K562 (cell line): ENCODE results near the gene RASD2. TPM values are rescaled to one million over a fixed set of nuclear protein-coding genes. Genes with fewer than 3 reads are reported as not detected.

Experiments used
- CC2D1A ChIP-seq: fragments of 450-650 bp; IDR thresholded peaks from 2 replicates; pipeline ENCODE4 v1.6.1; 2017; ENCODE audit warnings: mild to moderate bottlenecking
- ETV1 ChIP-seq: fragments of 450-650 bp; conservative IDR thresholded peaks from 2 replicates; pipeline ENCODE4 v1.6.1; 2016; ENCODE audit warnings: missing genetic modification characterization, control low read depth, low read depth, missing compliant biosample characterization
- HOXB6 ChIP-seq: fragments of 250-450 bp; sonication (Bioruptor Pico); IDR thresholded peaks from 2 replicates; pipeline ENCODE4 v1.5.1; 2022; ENCODE audit warnings: mild to moderate bottlenecking, borderline replicate concordance
- NCOA4 ChIP-seq: fragments of 450-650 bp; IDR thresholded peaks from 2 replicates; pipeline ENCODE4 v1.6.1; 2018; ENCODE audit warnings: mild to moderate bottlenecking; ENCODE audit not compliant: partially characterized antibody
- NCOA6 ChIP-seq: fragments of 450-650 bp; IDR thresholded peaks from 2 replicates; pipeline ENCODE4 v1.6.1; 2017; ENCODE audit warnings: mild to moderate bottlenecking
- NFRKB ChIP-seq: fragments of 450-650 bp; IDR thresholded peaks from 2 replicates; pipeline ENCODE4 v1.6.1; 2016; ENCODE audit warnings: low read depth
- PHF8 ChIP-seq: fragments of 200-600 bp; sonication (generic); IDR thresholded peaks from 2 replicates; pipeline ENCODE4 v1.6.1; 2012; ENCODE audit warnings: mixed run types, mild to moderate bottlenecking, inconsistent platforms, low read length, moderate library complexity, borderline replicate concordance
- ZBTB17 ChIP-seq: fragments of 450-650 bp; formaldehyde crosslinking; IDR thresholded peaks from 2 replicates; pipeline ENCODE4 v1.4.0; 2020; ENCODE audit warnings: mild to moderate bottlenecking
- ZFP91 ChIP-seq: sonication (generic); formaldehyde crosslinking; IDR thresholded peaks from 2 replicates; pipeline ENCODE4 v1.8.0; 2022; ENCODE audit warnings: mild to moderate bottlenecking, missing genetic modification reagents
- ZNF165 ChIP-seq: fragments of 250-450 bp; sonication (Bioruptor Pico); IDR thresholded peaks from 2 replicates; pipeline ENCODE4 v1.4.0; 2020; ENCODE audit warnings: borderline replicate concordance
- ZNF57 ChIP-seq: fragments of 450-650 bp; formaldehyde crosslinking; IDR thresholded peaks from 2 replicates; pipeline ENCODE4 v1.4.0; 2020; ENCODE audit warnings: mild to moderate bottlenecking, moderate library complexity
- polyA plus RNA-seq, 8 experiments: library from polyadenylated mRNA; depleted of rRNA in 4 of 8; stranded (reverse) in 5 of 8; unstranded in 3 of 8; fragments of >200 nt; fragmentation: Nextera tagmentation in 2 of 8; fragmentation: Illumina TruSeq in 1 of 8; extraction: Ambion mirVana in 2 of 8; extraction: Trizol in 1 of 8; gene quantifications; 2 replicates each; pipeline versions ENCODE4 v1.2.1 to v1.2.3, GENCODE V29; 2011 to 2014; ENCODE audit warnings: inconsistent platforms in 1 of 8, missing spikeins in 1 of 8
- total RNA-seq, 7 experiments: library from RNA; depleted of rRNA in 6 of 7; stranded (reverse); fragments of >200 nt in 6 of 7; fragmentation: Illumina TruSeq in 2 of 7; extraction: Trizol in 2 of 7; gene quantifications; 2 replicates each; pipeline versions ENCODE4 v1.2.1 to v1.2.3, GENCODE V29; 2011 to 2021; ENCODE audit warnings: low replicate concordance in 1 of 7
- TF ChIP-seq, protein P1 (sequence below): fragments of 450-650 bp; IDR thresholded peaks from 2 replicates; pipeline ENCODE4 v1.6.1; 2016; ENCODE audit warnings: mild to moderate bottlenecking, moderate library complexity
- TF ChIP-seq, protein P2 (sequence below): fragments of 450-650 bp; IDR thresholded peaks from 2 replicates; pipeline ENCODE4 v1.7.1; 2018; ENCODE audit warnings: mild to moderate bottlenecking, low read depth; ENCODE audit not compliant: partially characterized antibody

RASD2 gene
- total and polyA plus RNA-seq, 9 of the 15 experiments (the other 6 are each of a cell fraction or from before 2014, with no cell fraction given): 0.05 TPM; not detected in 8

DNA sequence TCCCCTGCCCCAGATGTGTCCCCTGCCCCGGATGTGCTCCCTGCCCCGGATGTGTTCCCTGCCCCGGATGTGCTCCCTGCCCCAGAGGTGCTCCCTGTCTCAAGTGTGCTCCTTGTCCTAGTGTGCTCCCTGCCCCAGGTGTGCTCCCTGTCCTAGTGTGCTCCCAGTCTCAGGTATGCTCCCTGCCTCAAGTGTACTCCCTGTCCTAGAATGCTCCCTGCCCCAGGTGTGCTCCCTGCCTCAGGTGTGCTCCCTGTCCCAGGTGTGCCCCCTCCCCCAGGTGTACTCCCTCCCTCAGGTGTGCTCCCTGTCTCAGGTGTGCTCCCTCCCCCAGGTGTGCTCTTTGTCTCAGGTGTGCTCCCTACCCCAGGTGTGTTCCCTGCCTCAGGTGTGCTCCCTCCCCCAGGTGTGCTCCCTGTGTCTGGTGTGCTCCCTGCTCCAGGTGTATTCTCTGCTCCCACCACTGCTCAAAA lies 48.7 kb upstream of the RASD2 start (continued):
- TF ChIP-seq, protein P1, sequence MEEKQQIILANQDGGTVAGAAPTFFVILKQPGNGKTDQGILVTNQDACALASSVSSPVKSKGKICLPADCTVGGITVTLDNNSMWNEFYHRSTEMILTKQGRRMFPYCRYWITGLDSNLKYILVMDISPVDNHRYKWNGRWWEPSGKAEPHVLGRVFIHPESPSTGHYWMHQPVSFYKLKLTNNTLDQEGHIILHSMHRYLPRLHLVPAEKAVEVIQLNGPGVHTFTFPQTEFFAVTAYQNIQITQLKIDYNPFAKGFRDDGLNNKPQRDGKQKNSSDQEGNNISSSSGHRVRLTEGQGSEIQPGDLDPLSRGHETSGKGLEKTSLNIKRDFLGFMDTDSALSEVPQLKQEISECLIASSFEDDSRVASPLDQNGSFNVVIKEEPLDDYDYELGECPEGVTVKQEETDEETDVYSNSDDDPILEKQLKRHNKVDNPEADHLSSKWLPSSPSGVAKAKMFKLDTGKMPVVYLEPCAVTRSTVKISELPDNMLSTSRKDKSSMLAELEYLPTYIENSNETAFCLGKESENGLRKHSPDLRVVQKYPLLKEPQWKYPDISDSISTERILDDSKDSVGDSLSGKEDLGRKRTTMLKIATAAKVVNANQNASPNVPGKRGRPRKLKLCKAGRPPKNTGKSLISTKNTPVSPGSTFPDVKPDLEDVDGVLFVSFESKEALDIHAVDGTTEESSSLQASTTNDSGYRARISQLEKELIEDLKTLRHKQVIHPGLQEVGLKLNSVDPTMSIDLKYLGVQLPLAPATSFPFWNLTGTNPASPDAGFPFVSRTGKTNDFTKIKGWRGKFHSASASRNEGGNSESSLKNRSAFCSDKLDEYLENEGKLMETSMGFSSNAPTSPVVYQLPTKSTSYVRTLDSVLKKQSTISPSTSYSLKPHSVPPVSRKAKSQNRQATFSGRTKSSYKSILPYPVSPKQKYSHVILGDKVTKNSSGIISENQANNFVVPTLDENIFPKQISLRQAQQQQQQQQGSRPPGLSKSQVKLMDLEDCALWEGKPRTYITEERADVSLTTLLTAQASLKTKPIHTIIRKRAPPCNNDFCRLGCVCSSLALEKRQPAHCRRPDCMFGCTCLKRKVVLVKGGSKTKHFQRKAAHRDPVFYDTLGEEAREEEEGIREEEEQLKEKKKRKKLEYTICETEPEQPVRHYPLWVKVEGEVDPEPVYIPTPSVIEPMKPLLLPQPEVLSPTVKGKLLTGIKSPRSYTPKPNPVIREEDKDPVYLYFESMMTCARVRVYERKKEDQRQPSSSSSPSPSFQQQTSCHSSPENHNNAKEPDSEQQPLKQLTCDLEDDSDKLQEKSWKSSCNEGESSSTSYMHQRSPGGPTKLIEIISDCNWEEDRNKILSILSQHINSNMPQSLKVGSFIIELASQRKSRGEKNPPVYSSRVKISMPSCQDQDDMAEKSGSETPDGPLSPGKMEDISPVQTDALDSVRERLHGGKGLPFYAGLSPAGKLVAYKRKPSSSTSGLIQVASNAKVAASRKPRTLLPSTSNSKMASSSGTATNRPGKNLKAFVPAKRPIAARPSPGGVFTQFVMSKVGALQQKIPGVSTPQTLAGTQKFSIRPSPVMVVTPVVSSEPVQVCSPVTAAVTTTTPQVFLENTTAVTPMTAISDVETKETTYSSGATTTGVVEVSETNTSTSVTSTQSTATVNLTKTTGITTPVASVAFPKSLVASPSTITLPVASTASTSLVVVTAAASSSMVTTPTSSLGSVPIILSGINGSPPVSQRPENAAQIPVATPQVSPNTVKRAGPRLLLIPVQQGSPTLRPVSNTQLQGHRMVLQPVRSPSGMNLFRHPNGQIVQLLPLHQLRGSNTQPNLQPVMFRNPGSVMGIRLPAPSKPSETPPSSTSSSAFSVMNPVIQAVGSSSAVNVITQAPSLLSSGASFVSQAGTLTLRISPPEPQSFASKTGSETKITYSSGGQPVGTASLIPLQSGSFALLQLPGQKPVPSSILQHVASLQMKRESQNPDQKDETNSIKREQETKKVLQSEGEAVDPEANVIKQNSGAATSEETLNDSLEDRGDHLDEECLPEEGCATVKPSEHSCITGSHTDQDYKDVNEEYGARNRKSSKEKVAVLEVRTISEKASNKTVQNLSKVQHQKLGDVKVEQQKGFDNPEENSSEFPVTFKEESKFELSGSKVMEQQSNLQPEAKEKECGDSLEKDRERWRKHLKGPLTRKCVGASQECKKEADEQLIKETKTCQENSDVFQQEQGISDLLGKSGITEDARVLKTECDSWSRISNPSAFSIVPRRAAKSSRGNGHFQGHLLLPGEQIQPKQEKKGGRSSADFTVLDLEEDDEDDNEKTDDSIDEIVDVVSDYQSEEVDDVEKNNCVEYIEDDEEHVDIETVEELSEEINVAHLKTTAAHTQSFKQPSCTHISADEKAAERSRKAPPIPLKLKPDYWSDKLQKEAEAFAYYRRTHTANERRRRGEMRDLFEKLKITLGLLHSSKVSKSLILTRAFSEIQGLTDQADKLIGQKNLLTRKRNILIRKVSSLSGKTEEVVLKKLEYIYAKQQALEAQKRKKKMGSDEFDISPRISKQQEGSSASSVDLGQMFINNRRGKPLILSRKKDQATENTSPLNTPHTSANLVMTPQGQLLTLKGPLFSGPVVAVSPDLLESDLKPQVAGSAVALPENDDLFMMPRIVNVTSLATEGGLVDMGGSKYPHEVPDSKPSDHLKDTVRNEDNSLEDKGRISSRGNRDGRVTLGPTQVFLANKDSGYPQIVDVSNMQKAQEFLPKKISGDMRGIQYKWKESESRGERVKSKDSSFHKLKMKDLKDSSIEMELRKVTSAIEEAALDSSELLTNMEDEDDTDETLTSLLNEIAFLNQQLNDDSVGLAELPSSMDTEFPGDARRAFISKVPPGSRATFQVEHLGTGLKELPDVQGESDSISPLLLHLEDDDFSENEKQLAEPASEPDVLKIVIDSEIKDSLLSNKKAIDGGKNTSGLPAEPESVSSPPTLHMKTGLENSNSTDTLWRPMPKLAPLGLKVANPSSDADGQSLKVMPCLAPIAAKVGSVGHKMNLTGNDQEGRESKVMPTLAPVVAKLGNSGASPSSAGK: no peak
- TF ChIP-seq ZBTB17 (CRISPR knock-in tag) (no peak), ZNF165 (CRISPR knock-in tag) (no peak), ETV1 (tag) (peak; percentile 53; the same call in 1 of the 2 replicates), NCOA4 (no peak), ZNF57 (CRISPR knock-in tag) (no peak), HOXB6 (no peak), NCOA6 (no peak), CC2D1A (no peak), ZFP91 (CRISPR knock-in tag) (no peak), NFRKB (no peak), PHF8 (no peak)
- TF ChIP-seq, protein P2, sequence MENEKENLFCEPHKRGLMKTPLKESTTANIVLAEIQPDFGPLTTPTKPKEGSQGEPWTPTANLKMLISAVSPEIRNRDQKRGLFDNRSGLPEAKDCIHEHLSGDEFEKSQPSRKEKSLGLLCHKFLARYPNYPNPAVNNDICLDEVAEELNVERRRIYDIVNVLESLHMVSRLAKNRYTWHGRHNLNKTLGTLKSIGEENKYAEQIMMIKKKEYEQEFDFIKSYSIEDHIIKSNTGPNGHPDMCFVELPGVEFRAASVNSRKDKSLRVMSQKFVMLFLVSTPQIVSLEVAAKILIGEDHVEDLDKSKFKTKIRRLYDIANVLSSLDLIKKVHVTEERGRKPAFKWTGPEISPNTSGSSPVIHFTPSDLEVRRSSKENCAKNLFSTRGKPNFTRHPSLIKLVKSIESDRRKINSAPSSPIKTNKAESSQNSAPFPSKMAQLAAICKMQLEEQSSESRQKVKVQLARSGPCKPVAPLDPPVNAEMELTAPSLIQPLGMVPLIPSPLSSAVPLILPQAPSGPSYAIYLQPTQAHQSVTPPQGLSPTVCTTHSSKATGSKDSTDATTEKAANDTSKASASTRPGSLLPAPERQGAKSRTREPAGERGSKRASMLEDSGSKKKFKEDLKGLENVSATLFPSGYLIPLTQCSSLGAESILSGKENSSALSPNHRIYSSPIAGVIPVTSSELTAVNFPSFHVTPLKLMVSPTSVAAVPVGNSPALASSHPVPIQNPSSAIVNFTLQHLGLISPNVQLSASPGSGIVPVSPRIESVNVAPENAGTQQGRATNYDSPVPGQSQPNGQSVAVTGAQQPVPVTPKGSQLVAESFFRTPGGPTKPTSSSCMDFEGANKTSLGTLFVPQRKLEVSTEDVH: no peak
